Ammon's horn (tissue), 1 donor: ENCODE results near the gene RAD23A.
"Not testable (repeated sequence)": the region's sequence is repeated elsewhere in the genome, so short reads cannot be mapped to it uniquely, and the experiment has no call there.

ENCODE experiments used
- DNase-seq: peaks from one replicate; pipeline ENCODE4 v3.0.0-alpha.2; 2016; ENCODE audit warnings: low spot score

Gene RAD23A

GRCh38 chr19:12937927-12938778 is 7.5 kb upstream of the RAD23A start, which contains the start of gene CALR:
CALR (plus strand) TSS chr19:12938609; CDS start chr19:12938680, 71 bp downstream.
- DNase-seq, result peak; percentile 99

DNA sequence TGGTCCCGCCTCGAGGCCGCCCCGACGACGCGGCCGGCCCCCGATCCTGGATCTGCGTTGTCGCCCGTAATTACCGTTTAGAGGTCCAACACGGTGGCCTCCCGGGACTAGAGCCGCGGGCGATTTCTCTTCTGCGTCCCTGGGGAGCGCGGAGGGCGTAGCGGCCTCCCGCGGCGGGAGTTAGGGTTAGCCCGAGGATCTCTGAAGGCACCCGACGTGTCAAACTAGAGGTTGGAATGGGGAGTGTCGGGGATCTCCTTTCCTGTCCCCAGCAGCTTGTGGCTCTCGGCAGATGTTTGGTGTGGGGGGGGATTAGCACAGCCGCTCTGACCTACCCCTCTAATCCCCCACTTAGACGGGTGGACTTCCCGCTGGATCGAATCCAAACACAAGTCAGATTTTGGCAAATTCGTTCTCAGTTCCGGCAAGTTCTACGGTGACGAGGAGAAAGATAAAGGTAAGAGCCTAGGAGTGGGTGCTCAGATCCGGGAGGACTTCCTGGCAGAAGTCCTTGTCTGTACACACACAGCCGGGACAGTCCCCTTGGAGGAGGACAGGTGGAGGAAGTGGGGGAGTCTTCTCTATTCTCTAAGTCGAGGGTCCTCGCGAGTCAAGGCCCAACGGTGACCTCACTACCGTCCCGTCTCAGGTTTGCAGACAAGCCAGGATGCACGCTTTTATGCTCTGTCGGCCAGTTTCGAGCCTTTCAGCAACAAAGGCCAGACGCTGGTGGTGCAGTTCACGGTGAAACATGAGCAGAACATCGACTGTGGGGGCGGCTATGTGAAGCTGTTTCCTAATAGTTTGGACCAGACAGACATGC is 6.7 kb upstream of the RAD23A start:
- no peak for DNase-seq

DNA sequence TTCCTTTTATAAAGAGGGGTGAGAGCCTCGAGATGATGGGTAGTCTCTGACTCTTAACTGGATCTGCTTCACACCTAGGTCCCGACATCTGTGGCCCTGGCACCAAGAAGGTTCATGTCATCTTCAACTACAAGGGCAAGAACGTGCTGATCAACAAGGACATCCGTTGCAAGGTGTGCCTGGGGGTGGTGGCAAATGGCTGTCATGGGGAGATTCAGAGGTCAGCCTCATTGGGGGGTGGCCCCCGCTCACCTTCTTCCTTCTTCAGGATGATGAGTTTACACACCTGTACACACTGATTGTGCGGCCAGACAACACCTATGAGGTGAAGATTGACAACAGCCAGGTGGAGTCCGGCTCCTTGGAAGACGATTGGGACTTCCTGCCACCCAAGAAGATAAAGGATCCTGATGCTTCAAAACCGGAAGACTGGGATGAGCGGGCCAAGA is 5.7 kb upstream of the RAD23A start:
- no peak for DNase-seq

DNA sequence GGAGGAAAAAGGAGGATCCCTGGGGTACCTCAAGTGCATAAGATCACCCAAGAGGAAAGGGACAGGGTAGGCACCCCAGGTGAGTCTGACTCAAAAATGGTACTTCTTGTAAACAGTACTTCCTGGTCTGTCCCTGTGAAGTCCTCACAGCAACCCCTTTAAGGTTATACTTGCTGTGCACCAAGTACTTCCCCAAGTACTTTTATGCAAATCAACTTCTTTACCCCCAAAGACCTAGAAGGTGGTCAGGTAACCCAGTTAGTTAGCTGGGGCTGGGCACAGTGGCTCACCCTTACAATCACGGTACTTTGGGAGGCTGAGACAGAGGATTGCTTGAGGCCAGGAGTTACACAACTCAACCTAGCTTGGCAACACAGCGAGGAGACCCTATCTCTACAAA is 4.8 kb upstream of the RAD23A start:
- no peak for DNase-seq

DNA sequence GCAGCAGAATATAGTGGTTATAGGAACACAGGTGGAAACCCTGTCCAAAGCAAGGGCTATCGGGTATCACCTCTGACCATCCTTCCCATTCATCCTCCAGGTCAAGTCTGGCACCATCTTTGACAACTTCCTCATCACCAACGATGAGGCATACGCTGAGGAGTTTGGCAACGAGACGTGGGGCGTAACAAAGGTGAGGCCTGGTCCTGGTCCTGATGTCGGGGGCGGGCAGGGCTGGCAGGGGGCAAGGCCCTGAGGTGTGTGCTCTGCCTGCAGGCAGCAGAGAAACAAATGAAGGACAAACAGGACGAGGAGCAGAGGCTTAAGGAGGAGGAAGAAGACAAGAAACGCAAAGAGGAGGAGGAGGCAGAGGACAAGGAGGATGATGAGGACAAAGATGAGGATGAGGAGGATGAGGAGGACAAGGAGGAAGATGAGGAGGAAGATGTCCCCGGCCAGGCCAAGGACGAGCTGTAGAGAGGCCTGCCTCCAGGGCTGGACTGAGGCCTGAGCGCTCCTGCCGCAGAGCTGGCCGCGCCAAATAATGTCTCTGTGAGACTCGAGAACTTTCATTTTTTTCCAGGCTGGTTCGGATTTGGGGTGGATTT is 2.1 kb upstream of the RAD23A start:
- no peak for DNase-seq

GRCh38 chr19:12944104-12944674 is 1.5 kb upstream of the RAD23A start:
- no peak for DNase-seq

DNA sequence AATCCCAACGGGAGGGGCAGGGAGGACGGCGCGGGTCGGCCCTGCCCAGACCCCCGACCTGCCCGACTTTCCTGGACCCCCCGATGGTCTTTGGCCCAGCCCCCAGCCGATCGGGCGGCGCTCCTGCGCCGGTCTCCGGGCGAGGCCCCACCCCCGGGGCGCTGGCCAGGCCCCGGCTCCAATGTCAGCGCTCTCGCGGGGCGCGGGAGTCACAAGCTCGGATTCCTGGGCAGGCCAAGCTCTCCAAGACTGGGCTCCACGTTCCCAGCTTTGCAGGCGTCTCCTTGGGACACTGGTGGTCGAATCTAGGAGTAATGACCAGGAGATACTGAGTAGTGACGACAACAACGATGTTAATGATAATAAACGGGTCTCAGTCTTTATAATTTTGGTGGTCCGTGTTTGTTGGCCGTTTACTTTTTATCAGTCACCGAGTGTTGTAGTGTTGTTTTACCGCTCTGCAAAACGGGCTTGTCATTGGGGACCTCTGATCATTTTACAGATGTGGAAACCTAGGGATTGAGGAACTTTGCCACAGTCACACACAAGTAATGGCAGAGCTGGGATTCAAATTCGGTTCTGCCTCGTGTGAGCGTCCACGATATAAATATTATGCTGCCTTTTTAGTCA is 545 bp downstream of the RAD23A start:
- DNase-seq, result no peak

DNA sequence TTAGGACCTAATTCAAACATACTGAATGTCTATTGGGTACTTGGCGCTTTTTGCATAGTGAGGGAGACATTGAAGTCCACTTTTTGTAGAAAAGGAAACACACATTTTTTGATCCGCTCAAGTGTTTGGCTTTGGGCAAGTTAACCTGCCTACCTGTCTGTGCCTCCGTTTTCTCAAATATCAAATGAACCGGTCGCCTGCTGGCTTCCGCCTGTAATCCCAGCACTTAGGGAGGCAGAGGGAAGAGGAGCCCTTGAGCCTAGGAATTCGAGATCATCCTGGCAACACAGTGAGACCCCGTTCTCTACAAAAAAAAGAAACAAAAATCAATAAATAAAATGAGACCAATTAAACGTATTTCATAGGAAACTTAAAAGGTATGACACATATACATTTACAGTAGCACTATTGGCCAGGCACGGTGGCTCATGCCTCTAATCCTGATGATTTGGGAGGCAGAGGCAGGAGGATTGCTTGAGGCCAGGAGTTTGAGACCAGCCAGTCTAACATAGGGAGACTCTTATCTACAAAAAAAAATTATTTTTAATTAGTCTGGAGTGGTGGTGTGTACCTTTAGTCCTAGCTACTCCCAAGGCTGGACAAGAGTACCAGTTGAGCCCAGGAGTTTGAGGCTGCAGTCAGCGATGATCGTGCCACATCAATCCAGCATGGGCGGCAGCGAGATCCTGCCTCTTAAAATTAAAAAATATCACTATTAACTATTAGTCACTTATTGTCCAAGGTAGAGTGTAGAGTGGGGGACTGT is 1.3 kb downstream of the RAD23A start:
- no peak for DNase-seq

DNA sequence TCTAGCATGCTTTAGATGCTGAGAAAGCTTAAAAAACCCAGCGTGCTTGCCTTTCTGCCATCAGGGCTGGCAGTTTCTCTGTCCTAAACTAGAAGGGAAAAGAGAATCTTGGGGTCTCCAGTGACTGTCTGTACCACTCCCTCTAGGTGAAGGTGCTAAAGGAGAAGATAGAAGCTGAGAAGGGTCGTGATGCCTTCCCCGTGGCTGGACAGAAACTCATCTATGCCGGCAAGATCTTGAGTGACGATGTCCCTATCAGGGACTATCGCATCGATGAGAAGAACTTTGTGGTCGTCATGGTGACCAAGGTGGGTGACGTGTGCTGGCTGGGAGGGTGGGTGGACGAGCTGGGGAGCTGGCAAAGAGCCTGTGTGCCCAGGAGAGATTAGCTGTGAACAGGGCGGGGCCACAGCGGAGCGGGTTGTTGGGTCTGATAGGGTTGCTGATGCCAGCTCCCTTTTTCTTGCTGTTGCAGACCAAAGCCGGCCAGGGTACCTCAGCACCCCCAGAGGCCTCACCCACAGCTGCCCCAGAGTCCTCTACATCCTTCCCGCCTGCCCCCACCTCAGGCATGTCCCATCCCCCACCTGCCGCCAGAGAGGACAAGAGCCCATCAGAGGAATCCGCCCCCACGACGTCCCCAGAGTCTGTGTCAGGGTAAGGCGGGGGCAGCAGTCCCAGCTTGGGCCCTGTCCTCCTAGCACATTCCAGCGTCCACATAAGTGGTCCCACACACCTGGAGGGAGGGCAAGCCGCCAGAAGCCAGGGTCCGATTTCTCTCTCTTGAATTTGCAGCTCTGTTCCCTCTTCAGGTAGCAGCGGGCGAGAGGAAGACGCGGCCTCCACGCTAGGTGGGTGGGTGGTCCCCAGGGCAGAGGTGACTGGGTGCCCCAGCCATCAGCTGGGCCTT is 2.3 kb downstream of the RAD23A start:
- DNase-seq, result no peak

DNA sequence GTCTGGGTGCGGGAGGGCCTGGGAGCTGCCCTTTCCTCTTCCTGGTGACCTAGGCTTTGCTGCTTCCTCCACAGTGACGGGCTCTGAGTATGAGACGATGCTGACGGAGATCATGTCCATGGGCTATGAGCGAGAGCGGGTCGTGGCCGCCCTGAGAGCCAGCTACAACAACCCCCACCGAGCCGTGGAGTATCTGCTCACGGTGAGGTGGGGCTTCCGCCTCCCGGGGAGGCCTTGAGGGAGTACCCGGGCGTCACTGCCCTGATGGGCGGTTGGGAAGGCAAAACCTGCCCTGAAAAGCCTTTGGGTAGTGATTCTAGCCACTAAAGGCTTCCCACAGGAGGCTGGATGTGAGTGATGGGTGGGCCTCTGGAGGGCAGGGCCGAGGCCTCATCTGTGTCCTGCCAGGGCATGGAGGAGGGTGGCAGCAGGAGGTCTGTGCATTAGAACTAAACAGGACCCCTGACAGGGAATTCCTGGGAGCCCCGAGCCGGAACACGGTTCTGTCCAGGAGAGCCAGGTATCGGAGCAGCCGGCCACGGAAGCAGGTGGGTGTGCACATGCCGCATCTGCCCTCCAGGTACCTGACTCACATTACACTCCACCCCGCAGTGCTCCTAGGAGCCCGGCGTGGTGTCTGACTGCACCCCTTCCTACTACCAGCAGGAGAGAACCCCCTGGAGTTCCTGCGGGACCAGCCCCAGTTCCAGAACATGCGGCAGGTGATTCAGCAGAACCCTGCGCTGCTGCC is 3.1 kb downstream of the RAD23A start:
- no peak for DNase-seq

DNA sequence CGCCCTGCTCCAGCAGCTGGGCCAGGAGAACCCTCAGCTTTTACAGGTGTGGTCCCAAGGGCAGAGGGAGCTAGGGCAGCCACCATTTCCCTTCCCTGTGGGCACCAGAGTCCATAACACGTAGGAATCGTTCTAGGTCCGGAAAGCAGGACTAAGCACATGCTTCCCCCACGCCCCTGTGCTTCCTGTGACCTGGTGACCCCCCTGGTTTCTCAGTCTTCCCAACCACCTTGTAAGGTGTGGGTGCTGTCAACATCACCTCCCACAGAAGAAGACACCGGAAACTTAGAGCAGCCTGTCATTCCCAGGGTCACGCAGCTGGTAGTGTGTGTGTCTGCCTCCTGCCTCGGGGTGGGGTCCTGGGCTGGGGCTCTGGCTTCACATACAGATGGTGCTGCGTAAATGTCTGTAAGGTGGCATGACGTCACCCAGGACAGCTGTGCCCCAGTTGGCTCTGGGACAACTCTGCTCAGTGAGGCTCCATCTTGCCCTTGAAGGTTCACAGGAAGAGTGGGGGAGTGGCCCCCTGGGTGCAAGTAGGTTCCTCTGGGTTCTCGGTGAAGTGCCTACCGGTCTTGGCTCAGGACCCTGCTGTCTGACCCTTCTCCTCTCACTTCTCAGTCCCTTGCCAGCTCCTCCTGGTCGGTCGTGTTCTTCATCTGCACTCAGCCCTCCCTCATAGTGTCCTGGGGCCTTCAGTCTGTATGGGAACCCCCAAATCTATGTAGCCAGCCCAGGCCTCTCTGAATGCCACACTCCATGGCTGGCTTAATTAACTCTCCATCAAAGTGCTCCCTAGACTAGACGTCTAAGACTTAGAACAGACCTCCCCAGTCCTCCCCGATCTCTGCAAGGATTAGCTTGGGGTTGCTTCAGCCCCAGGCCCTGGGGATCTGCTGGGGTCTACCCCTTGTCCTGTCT is 4.0 kb downstream of the RAD23A start:
- no peak for DNase-seq

GRCh38 chr19:12952050-12952449 is 6.4 kb downstream of the RAD23A start:
- DNase-seq, result not testable (repeated sequence)

DNA sequence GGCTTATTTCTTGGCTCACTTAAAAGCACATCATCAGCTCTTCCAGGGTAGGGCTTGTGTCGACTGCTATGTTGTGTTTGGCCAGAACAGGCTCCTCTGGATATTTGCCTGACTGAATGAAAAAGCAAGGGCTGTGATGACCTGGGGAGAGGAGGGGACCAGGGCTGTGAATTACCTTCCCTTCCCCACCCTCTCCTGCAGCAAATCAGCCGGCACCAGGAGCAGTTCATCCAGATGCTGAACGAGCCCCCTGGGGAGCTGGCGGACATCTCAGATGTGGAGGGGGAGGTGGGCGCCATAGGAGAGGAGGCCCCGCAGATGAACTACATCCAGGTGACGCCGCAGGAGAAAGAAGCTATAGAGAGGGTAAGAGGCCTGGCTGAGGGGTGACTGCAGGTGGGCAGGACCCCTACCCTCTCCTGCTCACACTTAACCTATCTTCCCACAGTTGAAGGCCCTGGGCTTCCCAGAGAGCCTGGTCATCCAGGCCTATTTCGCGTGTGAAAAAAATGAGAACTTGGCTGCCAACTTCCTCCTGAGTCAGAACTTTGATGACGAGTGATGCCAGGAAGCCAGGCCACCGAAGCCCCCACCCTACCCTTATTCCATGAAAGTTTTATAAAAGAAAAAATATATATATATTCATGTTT is 7.0 kb downstream of the RAD23A start:
- DNase-seq, result no peak

GRCh38 chr19:12953138-12953798 is 7.6 kb downstream of the RAD23A start:
- peak; percentile 76 for DNase-seq

DNA sequence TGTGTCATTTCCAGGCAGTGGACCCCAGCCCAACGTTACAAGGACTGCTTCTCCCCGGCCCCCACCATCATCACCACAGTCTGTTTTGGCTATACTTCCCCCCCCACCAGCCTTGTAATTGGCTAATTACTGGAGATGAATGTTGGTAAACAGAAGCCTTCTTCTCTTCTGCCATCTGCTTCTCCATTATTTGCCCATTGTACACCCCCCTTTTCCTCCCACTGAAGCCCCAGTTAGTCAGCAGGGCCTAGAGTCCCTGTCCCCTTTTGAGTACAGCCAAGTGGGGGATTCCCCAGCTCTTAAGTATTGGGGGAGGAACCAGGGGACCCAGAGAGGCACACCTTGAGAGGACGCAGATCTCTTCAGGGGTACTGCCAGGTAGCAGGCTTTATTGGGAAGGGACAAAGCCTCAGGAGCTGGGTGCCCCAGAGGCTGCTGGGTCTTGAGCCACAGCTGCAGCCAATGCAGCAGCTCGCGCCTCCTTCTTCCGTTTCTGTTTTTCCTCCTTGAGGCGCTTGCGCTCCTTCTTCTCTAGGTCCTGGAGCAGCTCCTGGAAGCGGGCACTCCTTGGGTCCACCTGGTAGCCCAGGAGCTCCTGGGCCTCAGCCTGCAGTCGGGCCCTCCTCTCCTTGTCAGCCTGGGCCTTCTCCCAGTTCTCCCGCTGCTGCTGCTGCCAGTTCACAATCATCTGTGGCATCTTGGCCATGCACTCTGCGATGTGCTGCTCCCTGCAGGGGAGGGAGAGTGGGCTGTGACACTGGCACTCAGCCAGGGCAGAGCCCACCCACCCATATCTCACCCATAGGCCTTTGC is 8.3 kb downstream of the RAD23A start:
- DNase-seq, result peak; percentile 52

DNA sequence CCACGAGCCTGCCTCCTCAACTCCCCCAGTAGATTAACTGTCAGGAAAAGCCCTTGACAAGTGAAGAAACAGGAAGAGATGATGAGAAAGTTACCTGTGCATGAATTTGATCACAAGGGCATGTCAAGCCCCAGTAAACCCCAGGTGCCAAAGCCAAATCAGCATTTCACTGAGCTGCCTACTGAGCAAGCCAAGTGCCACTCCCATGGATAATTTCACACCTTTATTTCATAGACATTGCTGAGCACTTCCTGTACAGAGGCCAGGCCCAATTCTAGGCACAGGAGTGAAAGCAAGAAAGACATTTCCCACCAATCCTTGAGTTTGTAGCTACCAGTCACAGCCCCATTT is 8.9 kb downstream of the RAD23A start:
- DNase-seq, result no peak
